ENCODE measurements around the gene SLC25A29. TPM values are rescaled to one million over a fixed set of nuclear protein-coding genes. Genes with fewer than 3 reads are reported as not detected.

The SLC25A29 gene
- total RNA-seq, 1 experiment from 2014 or later = 179 TPM

DNA sequence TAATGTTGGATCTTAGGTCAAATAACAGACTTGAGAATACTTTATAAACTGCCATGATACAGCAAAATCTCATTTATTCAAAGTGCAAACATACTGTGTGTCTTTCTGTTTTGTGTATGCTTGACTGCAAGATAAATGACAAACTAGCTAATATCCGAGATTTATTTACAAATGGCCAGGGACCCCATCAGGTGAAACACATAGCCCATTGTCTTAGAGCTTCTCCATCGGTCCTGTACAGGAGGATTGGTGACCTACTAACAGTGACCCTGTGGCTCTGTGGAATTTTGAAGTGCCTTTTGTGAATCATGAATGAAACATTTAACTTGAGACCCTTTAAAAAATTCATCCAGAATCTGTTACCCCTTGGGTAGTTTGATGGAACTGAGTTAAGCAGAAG, 27.1 kb downstream of the SLC25A29 start:
- ChIA-PET CTCF (interaction anchor here (1.1 kb wide), 1 partner anchor 33 kb away, joined by 4 read pairs; no protein-coding TSS in a partner anchor), POLR2A (no interaction called here)
- no peak for DNase-seq (ENCODE audit: low spot score)
- H3K27ac Mint-ChIP-seq = peak overlapping the region; percentile 8; the same call in 1 of the 2 replicates
- no peaks in the 10 kb centered on the region for H3K9me3 Mint-ChIP-seq
- peaks cover 73% of the 10 kb centered on the region for H3K4me1 Mint-ChIP-seq
- no peaks in the 10 kb centered on the region for H3K27me3 Mint-ChIP-seq (ENCODE audit: low read depth)
- no peak for ATAC-seq
- H3K4me3 Mint-ChIP-seq = no peak overlapping the region
- TF ChIP-seq, protein P1, sequence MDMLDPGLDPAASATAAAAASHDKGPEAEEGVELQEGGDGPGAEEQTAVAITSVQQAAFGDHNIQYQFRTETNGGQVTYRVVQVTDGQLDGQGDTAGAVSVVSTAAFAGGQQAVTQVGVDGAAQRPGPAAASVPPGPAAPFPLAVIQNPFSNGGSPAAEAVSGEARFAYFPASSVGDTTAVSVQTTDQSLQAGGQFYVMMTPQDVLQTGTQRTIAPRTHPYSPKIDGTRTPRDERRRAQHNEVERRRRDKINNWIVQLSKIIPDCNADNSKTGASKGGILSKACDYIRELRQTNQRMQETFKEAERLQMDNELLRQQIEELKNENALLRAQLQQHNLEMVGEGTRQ (CRISPR knock-in tag; IDR thresholded peaks at IDR 0.05) = no peak
- TF ChIP-seq KAT7 (CRISPR knock-in tag; IDR thresholded peaks at IDR 0.05; ENCODE audit: borderline replicate concordance) = no peak
- TF ChIP-seq FOXJ3 (CRISPR knock-in tag; IDR thresholded peaks at IDR 0.05; ENCODE audit: borderline replicate concordance) = no peak
- TF ChIP-seq RELA (CRISPR knock-in tag; IDR thresholded peaks at IDR 0.05; ENCODE audit: borderline replicate concordance) = no peak
- TF ChIP-seq CBFB (CRISPR knock-in tag; IDR thresholded peaks at IDR 0.05; ENCODE audit: low read depth) = no peak
- TF ChIP-seq ZBTB21 (CRISPR knock-in tag; IDR thresholded peaks at IDR 0.05; ENCODE audit: borderline replicate concordance) = no peak
- TF ChIP-seq JAZF1 (CRISPR knock-in tag; IDR thresholded peaks at IDR 0.05) = no peak
- no peak for TF ChIP-seq ZNF263 (CRISPR knock-in tag; IDR thresholded peaks at IDR 0.05; ENCODE audit: low read depth)
- TF ChIP-seq TEAD4 (CRISPR knock-in tag; IDR thresholded peaks at IDR 0.05) = no peak
- H3K36me3 Mint-ChIP-seq = peaks cover 11% of the 10 kb centered on the region

DNA sequence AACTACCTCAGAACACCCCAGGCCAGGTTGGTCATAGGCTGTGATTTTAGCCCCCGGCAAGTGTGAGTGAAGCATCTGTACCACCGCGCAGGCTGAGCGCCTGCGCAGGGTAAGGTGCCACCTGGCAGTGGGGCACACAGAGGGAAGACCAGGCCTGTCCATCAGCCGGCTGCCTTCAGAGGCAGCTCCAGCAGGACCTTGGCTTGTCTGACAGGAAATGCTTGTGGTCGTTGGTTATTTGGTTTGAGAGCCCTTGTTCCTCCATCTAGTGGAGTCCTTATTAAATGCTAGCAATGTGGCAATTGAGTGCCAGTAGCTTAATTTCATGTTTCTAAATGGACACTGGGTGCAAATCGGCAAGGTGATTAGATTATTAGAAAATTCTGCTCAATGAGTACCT, 27.5 kb downstream of the SLC25A29 start:
- ATAC-seq = no peak
- peak overlapping the region; percentile 8; the same call in 1 of the 2 replicates for H3K27ac Mint-ChIP-seq
- H3K36me3 Mint-ChIP-seq = peaks cover 11% of the 10 kb centered on the region
- TF ChIP-seq GTF2I (CRISPR knock-in tag; conservative IDR thresholded peaks at IDR 0.05) (no peak), ZNF423 (CRISPR knock-in tag; IDR thresholded peaks at IDR 0.05) (no peak), NFYB (CRISPR knock-in tag; conservative IDR thresholded peaks at IDR 0.05; ENCODE audit: low read depth) (no peak), ZNF121 (CRISPR knock-in tag; IDR thresholded peaks at IDR 0.05) (no peak), RELA (CRISPR knock-in tag; IDR thresholded peaks at IDR 0.05; ENCODE audit: borderline replicate concordance) (no peak)
- TF ChIP-seq, protein P2, sequence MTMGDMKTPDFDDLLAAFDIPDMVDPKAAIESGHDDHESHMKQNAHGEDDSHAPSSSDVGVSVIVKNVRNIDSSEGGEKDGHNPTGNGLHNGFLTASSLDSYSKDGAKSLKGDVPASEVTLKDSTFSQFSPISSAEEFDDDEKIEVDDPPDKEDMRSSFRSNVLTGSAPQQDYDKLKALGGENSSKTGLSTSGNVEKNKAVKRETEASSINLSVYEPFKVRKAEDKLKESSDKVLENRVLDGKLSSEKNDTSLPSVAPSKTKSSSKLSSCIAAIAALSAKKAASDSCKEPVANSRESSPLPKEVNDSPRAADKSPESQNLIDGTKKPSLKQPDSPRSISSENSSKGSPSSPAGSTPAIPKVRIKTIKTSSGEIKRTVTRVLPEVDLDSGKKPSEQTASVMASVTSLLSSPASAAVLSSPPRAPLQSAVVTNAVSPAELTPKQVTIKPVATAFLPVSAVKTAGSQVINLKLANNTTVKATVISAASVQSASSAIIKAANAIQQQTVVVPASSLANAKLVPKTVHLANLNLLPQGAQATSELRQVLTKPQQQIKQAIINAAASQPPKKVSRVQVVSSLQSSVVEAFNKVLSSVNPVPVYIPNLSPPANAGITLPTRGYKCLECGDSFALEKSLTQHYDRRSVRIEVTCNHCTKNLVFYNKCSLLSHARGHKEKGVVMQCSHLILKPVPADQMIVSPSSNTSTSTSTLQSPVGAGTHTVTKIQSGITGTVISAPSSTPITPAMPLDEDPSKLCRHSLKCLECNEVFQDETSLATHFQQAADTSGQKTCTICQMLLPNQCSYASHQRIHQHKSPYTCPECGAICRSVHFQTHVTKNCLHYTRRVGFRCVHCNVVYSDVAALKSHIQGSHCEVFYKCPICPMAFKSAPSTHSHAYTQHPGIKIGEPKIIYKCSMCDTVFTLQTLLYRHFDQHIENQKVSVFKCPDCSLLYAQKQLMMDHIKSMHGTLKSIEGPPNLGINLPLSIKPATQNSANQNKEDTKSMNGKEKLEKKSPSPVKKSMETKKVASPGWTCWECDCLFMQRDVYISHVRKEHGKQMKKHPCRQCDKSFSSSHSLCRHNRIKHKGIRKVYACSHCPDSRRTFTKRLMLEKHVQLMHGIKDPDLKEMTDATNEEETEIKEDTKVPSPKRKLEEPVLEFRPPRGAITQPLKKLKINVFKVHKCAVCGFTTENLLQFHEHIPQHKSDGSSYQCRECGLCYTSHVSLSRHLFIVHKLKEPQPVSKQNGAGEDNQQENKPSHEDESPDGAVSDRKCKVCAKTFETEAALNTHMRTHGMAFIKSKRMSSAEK (CRISPR knock-in tag; IDR thresholded peaks at IDR 0.05; ENCODE audit: borderline replicate concordance) = no peak
- TF ChIP-seq, protein P3, sequence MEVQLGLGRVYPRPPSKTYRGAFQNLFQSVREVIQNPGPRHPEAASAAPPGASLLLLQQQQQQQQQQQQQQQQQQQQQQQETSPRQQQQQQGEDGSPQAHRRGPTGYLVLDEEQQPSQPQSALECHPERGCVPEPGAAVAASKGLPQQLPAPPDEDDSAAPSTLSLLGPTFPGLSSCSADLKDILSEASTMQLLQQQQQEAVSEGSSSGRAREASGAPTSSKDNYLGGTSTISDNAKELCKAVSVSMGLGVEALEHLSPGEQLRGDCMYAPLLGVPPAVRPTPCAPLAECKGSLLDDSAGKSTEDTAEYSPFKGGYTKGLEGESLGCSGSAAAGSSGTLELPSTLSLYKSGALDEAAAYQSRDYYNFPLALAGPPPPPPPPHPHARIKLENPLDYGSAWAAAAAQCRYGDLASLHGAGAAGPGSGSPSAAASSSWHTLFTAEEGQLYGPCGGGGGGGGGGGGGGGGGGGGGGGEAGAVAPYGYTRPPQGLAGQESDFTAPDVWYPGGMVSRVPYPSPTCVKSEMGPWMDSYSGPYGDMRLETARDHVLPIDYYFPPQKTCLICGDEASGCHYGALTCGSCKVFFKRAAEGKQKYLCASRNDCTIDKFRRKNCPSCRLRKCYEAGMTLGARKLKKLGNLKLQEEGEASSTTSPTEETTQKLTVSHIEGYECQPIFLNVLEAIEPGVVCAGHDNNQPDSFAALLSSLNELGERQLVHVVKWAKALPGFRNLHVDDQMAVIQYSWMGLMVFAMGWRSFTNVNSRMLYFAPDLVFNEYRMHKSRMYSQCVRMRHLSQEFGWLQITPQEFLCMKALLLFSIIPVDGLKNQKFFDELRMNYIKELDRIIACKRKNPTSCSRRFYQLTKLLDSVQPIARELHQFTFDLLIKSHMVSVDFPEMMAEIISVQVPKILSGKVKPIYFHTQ (CRISPR knock-in tag; IDR thresholded peaks at IDR 0.05) = no peak
- TF ChIP-seq, protein P4, sequence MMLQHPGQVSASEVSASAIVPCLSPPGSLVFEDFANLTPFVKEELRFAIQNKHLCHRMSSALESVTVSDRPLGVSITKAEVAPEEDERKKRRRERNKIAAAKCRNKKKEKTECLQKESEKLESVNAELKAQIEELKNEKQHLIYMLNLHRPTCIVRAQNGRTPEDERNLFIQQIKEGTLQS (CRISPR knock-in tag; conservative IDR thresholded peaks at IDR 0.05) = no peak
- TF ChIP-seq, protein P5, sequence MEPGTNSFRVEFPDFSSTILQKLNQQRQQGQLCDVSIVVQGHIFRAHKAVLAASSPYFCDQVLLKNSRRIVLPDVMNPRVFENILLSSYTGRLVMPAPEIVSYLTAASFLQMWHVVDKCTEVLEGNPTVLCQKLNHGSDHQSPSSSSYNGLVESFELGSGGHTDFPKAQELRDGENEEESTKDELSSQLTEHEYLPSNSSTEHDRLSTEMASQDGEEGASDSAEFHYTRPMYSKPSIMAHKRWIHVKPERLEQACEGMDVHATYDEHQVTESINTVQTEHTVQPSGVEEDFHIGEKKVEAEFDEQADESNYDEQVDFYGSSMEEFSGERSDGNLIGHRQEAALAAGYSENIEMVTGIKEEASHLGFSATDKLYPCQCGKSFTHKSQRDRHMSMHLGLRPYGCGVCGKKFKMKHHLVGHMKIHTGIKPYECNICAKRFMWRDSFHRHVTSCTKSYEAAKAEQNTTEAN (CRISPR knock-in tag; IDR thresholded peaks at IDR 0.05) = no peak
- TF ChIP-seq, protein P6, sequence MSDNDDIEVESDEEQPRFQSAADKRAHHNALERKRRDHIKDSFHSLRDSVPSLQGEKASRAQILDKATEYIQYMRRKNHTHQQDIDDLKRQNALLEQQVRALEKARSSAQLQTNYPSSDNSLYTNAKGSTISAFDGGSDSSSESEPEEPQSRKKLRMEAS (CRISPR knock-in tag; IDR thresholded peaks at IDR 0.05) = no peak
- TF ChIP-seq, protein P7, sequence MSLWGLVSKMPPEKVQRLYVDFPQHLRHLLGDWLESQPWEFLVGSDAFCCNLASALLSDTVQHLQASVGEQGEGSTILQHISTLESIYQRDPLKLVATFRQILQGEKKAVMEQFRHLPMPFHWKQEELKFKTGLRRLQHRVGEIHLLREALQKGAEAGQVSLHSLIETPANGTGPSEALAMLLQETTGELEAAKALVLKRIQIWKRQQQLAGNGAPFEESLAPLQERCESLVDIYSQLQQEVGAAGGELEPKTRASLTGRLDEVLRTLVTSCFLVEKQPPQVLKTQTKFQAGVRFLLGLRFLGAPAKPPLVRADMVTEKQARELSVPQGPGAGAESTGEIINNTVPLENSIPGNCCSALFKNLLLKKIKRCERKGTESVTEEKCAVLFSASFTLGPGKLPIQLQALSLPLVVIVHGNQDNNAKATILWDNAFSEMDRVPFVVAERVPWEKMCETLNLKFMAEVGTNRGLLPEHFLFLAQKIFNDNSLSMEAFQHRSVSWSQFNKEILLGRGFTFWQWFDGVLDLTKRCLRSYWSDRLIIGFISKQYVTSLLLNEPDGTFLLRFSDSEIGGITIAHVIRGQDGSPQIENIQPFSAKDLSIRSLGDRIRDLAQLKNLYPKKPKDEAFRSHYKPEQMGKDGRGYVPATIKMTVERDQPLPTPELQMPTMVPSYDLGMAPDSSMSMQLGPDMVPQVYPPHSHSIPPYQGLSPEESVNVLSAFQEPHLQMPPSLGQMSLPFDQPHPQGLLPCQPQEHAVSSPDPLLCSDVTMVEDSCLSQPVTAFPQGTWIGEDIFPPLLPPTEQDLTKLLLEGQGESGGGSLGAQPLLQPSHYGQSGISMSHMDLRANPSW (CRISPR knock-in tag; conservative IDR thresholded peaks at IDR 0.05; ENCODE audit: low read depth) = no peak
- TF ChIP-seq, protein P1 (CRISPR knock-in tag; IDR thresholded peaks at IDR 0.05) = no peak
- no peaks in the 10 kb centered on the region for H3K9me3 Mint-ChIP-seq
- H3K4me1 Mint-ChIP-seq = peaks cover 72% of the 10 kb centered on the region
- H3K4me3 Mint-ChIP-seq = no peak overlapping the region
- DNase-seq (ENCODE audit: low spot score) = no peak
- ChIA-PET POLR2A (no interaction called here), CTCF (interaction anchor here (1.1 kb wide), 1 partner anchor 32 kb away, joined by 4 read pairs; no protein-coding TSS in a partner anchor)
- H3K27me3 Mint-ChIP-seq (ENCODE audit: low read depth) = no peaks in the 10 kb centered on the region
